Parathyroid adenoma (tissue), 2 donors: ENCODE measurements around the gene C10orf53.
"Not testable (repeated sequence)": the region's sequence is repeated elsewhere in the genome, so short reads cannot be mapped to it uniquely, and the experiment has no call there.

Experiments
- H2AFZ ChIP-seq: fragments of 300-600 bp; sonication (generic); one replicate; pipeline ENCODE4 v1.7.0; 2017; ENCODE audit warnings: antibody characterized with exemption, mild to moderate bottlenecking
- H3K27ac ChIP-seq: fragments of 300-600 bp; sonication (generic); one replicate; pipeline ENCODE4 v1.7.0; 2017
- H3K27me3 ChIP-seq: fragments of 300-600 bp; sonication (generic); one replicate; pipeline ENCODE4 v1.7.0; 2017; ENCODE audit warnings: low read length; ENCODE audit not compliant: control insufficient read depth, insufficient read depth
- H3K36me3 ChIP-seq: fragments of 300-600 bp; sonication (generic); one replicate; pipeline ENCODE4 v1.7.0; 2017; ENCODE audit warnings: low read length; ENCODE audit not compliant: control insufficient read depth, insufficient read depth
- H3K4me1 ChIP-seq: fragments of 300-600 bp; sonication (generic); one replicate; pipeline ENCODE4 v1.7.0; 2017; ENCODE audit warnings: control low read depth
- H3K4me2 ChIP-seq: fragments of 300-600 bp; sonication (generic); one replicate; pipeline ENCODE4 v1.7.0; 2017; ENCODE audit warnings: low read length
- H3K4me3 ChIP-seq: fragments of 300-600 bp; sonication (generic); one replicate; pipeline ENCODE4 v1.7.0; 2017; ENCODE audit warnings: low read depth, low read length
- H3K79me2 ChIP-seq: fragments of 300-600 bp; sonication (generic); one replicate; pipeline ENCODE4 v1.7.0; 2017; ENCODE audit warnings: control low read depth
- H3K9ac ChIP-seq: fragments of 300-600 bp; sonication (generic); one replicate; pipeline ENCODE4 v1.7.0; 2017; ENCODE audit warnings: mild to moderate bottlenecking
- H3K9me3 ChIP-seq: fragments of 300-600 bp; sonication (generic); one replicate; pipeline ENCODE4 v1.7.0; 2017; ENCODE audit warnings: low read length; ENCODE audit not compliant: control insufficient read depth
- CTCF ChIP-seq: fragments of 300-600 bp; sonication (generic); IDR thresholded peaks from one replicate; pipeline ENCODE4 v1.7.0; 2017; ENCODE audit warnings: antibody characterized with exemption, mild to moderate bottlenecking
- donor health status: primary hyperparathyroidism.

The C10orf53 gene

GRCh38 chr10:49711481-49711880, 32.0 kb downstream of the C10orf53 start:
- no peaks in the 10 kb centered on the region for H3K79me2 ChIP-seq
- H3K27ac ChIP-seq, result no peak overlapping the region
- H3K9ac ChIP-seq, result no peak overlapping the region
- no peak overlapping the region for H3K4me3 ChIP-seq
- no peak for TF ChIP-seq CTCF
- no peaks in the 10 kb centered on the region for H3K9me3 ChIP-seq
- no peaks in the 10 kb centered on the region for H3K27me3 ChIP-seq
- no peak overlapping the region for H2AFZ ChIP-seq
- peaks cover 18% of the 10 kb centered on the region for H3K4me1 ChIP-seq
- H3K36me3 ChIP-seq, result no peaks in the 10 kb centered on the region
- H3K4me2 ChIP-seq, result no peak overlapping the region

DNA sequence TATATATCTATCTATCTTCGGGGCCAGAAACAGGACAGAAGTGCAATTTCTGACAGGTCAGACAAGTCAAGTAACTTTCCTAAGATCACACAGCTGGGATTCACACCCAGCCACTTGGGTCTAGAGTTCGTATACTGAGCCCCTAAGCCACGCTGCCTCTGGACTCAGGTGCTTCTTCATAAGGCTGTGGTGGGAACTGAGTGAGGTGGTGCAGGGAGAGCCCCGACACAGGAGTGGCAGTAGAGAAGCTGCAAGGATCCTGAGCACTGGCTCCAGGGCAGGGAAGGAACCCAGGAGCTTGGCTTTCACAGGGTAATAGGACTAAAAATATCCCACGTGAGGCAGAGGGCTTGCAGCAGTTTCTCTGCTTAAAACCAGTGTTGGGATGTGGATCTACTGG, 33.8 kb downstream of the C10orf53 start:
- Histone ChIP-seq H3K79me2 (no peaks in the 10 kb centered on the region), H3K4me2 (no peak overlapping the region), H2AFZ (no peak overlapping the region), H3K9ac (no peak overlapping the region), H3K27me3 (no peaks in the 10 kb centered on the region), H3K4me3 (no peak overlapping the region), H3K9me3 (no peaks in the 10 kb centered on the region), H3K27ac (no peak overlapping the region), H3K36me3 (no peaks in the 10 kb centered on the region), H3K4me1 (peaks cover 18% of the 10 kb centered on the region)
- no peak for TF ChIP-seq CTCF

DNA sequence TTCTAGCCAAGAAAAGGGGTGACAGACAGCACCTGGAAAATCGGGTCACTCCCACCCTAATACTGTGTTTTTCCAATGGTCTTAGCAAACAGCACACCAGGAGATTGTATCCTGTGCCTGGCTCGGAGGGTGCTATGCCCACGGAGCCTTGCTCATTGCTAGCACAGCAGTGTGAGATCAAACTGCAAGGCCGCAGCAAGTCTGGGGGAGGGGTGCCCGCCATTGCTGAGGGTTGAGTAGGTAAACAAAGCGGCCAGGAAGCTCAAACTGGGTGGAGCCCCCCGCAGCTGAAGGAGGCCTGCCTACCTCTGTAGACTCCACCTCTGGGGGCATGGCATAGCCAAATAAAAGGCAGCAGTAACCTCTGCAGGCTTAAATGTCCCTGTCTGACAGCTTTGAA, 35.7 kb downstream of the C10orf53 start:
- H3K9me3 ChIP-seq, H3K4me2 ChIP-seq, H3K27ac ChIP-seq, H3K27me3 ChIP-seq, H3K36me3 ChIP-seq, H3K4me3 ChIP-seq, H3K9ac ChIP-seq, H2AFZ ChIP-seq, H3K79me2 ChIP-seq: not testable (repeated sequence)
- H3K4me1 ChIP-seq, result peaks cover 13% of the 10 kb centered on the region

- Histone ChIP-seq H3K4me2 (no peak overlapping the region), H3K9ac (no peak overlapping the region), H3K4me1 (no peaks in the 10 kb centered on the region), H3K9me3 (peaks cover 4% of the 10 kb centered on the region), H3K27me3 (no peaks in the 10 kb centered on the region), H3K4me3 (no peak overlapping the region), H3K36me3 (no peaks in the 10 kb centered on the region), H2AFZ (no peak overlapping the region), H3K79me2 (no peaks in the 10 kb centered on the region), H3K27ac (no peak overlapping the region)
- TF ChIP-seq CTCF, result no peak
Measured at GRCh38 chr10:49726593-49726992, 47.1 kb downstream of the C10orf53 start.

DNA sequence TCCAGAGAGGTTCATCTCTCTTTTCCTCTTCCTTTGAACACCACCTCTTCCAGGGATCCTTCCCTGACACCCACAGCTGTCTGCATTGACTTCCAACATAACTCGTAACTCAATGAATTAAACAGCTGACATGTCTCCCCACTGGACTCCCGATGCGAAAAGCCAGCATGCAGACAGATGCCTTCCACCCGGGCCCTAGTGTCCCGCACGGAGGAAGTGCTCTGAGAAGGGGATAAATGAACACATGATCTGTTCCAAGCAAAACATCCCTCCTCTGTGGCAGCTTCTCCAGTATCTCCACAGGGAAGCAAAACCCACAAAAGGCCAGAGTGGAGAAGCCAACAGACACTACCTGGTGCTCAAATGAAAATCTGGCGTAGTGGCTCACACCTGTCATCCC, 54.4 kb downstream of the C10orf53 start:
- H3K27ac ChIP-seq, result no peak overlapping the region
- H3K9me3 ChIP-seq, result no peaks in the 10 kb centered on the region
- no peaks in the 10 kb centered on the region for H3K79me2 ChIP-seq
- H3K9ac ChIP-seq, result no peak overlapping the region
- H2AFZ ChIP-seq, result no peak overlapping the region
- H3K4me2 ChIP-seq, result no peak overlapping the region
- no peaks in the 10 kb centered on the region for H3K27me3 ChIP-seq
- no peak overlapping the region for H3K4me3 ChIP-seq
- no peaks in the 10 kb centered on the region for H3K36me3 ChIP-seq
- no peak for TF ChIP-seq CTCF
- no peaks in the 10 kb centered on the region for H3K4me1 ChIP-seq
